ENCODE results near the gene LRRC26.

- TF ChIP-seq POLR2A (IDR thresholded peaks at IDR 0.05; ENCODE audit: low read length) (no peak), GATA1 (IDR thresholded peaks at IDR 0.05; ENCODE audit: low read depth, low read length) (no peak)
These were observed 28.6 kb downstream of the LRRC26 start for GRCh38 chr9:137141050-137141810.

Data from erythroblast (primary cell).